ENCODE data around the gene LMTK3. TPM values are rescaled to one million over a fixed set of nuclear protein-coding genes. Genes with fewer than 3 reads are reported as not detected.

LMTK3 gene
- total RNA-seq (2016; rRNA removed; fragmentation: Illumina TruSeq; extraction: Trizol) (0.22 and 0.29 TPM in 2 replicates), polyA plus RNA-seq (2011; rRNA removed) (0.18 and 0.30 TPM in 2 replicates), polyA minus RNA-seq (2011; rRNA and poly(A)+ RNA removed; ENCODE audit: low replicate concordance) (0.16 and 0.23 TPM in 2 replicates), Bru-seq, nascent RNA (percentile 34 among the genes with signal in this experiment), BruChase-seq, experiment 1, labeled RNA remaining after a 6-hour chase (percentile 33 among the genes with signal in this experiment), BruChase-seq, experiment 2, labeled RNA remaining after a 2-hour chase (percentile 31 among the genes with signal in this experiment)
- 0.10 and 0.18 TPM in 2 replicates for total RNA-seq (2016; cell fraction: cytosol; rRNA removed; fragmentation: Illumina TruSeq; extraction: Trizol; ENCODE audit: low read depth)
- 0.27 and 0.45 TPM in 2 replicates for total RNA-seq (2016; cell fraction: insoluble cytoplasmic fraction; rRNA removed; fragmentation: Illumina TruSeq; extraction: Trizol)
- 0.09 and 0.21 TPM in 2 replicates for total RNA-seq (2016; cell fraction: membrane; rRNA removed; fragmentation: Illumina TruSeq; extraction: Trizol)
- 0.38 and 0.47 TPM in 2 replicates for total RNA-seq (2016; cell fraction: nucleus; rRNA removed; fragmentation: Illumina TruSeq; extraction: Trizol)
- polyA plus RNA-seq (2011; cell fraction: cytosol; rRNA removed) = 0.10 and 0.19 TPM in 2 replicates
- polyA plus RNA-seq (2011; cell fraction: nucleus; rRNA removed) = 1.7 and 2.2 TPM in 2 replicates
- polyA plus RNA-seq (2012) = 1.6 and 2.0 TPM in 2 replicates
- polyA plus RNA-seq (2016; cell fraction: cytosol; fragmentation: Illumina TruSeq; extraction: Trizol; ENCODE audit: low read depth) = 0.05 and 0.07 TPM in 2 replicates
- polyA plus RNA-seq (2016; cell fraction: insoluble cytoplasmic fraction; fragmentation: Illumina TruSeq; extraction: Trizol; ENCODE audit: low read depth) = 0.45 and 0.47 TPM in 2 replicates
- 0.09 and 0.14 TPM in 2 replicates for polyA plus RNA-seq (2016; cell fraction: membrane; fragmentation: Illumina TruSeq; extraction: Trizol; ENCODE audit: low read depth)
- polyA plus RNA-seq (2016; cell fraction: nucleus; fragmentation: Illumina TruSeq; extraction: Trizol; ENCODE audit: insufficient read depth, low read depth) = 1.5 and 1.6 TPM in 2 replicates
- polyA minus RNA-seq (2011; cell fraction: cytosol; rRNA and poly(A)+ RNA removed) = 0.18 and 0.69 TPM in 2 replicates
- 0.25 and 0.39 TPM in 2 replicates for polyA minus RNA-seq (2011; cell fraction: nucleus; rRNA and poly(A)+ RNA removed)
- long read RNA-seq, experiment 1 = 0 reads
- long read RNA-seq, experiment 2, partial matches to known transcripts = 2 of 4 reads
- long read RNA-seq, experiment 2, other reads (novel, unspliced or antisense) = 1 of 4 reads

- CTCF ChIA-PET (ENCODE audit: low intra/inter-chr PET ratio, low total read pairs) = no interaction called here
- POLR2A ChIA-PET = no interaction called here
- no peak for ATAC-seq
Measured at GRCh38 chr19:48511800-48512503, at the start of gene LMTK3. Gene LMTK3, minus strand, starts transcription at chr19:48511835. Its CDS starts 259 bp downstream, at chr19:48511576.

More at GRCh38 chr19:48511800-48512503, at the start of gene LMTK3:
- Histone ChIP-seq H3K9me3 (ENCODE audit: low read length) (no peaks in the 10 kb centered on the region), H3K4me1 (ENCODE audit: insufficient read depth, low read length) (peaks cover 27% of the 10 kb centered on the region), H3K4me3 (replicated peaks in 1 of 3; ENCODE audit: insufficient read depth in 1 of 3, low read depth in 2 of 3, low read length in 3 of 3) (no peak within 1 kb of the TSS), H3K4me2 (ENCODE audit: low read depth, low read length) (no peak within 1 kb of the TSS; the same call in 1 of the 2 replicates), H3K9ac (ENCODE audit: insufficient read depth, low read depth, low read length) (no peak within 1 kb of the TSS), H3K36me3 (replicated peaks in 1 of 2; ENCODE audit: control insufficient read depth in 1 of 2, insufficient read depth in 2 of 2, low read length in 2 of 2) (no peaks in the 10 kb centered on the region), H3K27ac (ENCODE audit: extremely low read length, insufficient read depth, low read length) (no peak within 1 kb of the TSS), H2AFZ (ENCODE audit: low read length) (no peak within 1 kb of the TSS), H3K27me3 (ENCODE audit: control insufficient read depth in 1 of 2, insufficient read depth in 2 of 2, low read length in 2 of 2) (peaks cover 7 to 39% of the 10 kb centered on the region in 2 experiments; a peak in 4 of 5 replicates), H4K20me1 (ENCODE audit: insufficient read depth, low read length) (no peaks in the 10 kb centered on the region), H3K79me2 (ENCODE audit: insufficient read depth, low read length) (no peaks in the 10 kb centered on the region)
- in situ Hi-C loops (cut with HindIII; ENCODE audit: extremely low pct_ligation_motif_present, low pct_unique_long_range_greater_than_20kb) (no loop called here), intact Hi-C loops (cut with micrococcal nuclease; ENCODE audit: unreplicated experiment) (no loop called here)
- FAIRE-seq = no peak
- TF ChIP-seq NFYC (CRISPR knock-in tag; IDR thresholded peaks at IDR 0.05) (no peak), CREB1 (IDR thresholded peaks at IDR 0.05) (0 out of 2 replicates have a peak, but pooled peaks have one; percentile 28), CREB1 (CRISPR knock-in tag; IDR thresholded peaks at IDR 0.05) (no peak), ISL2 (CRISPR knock-in tag; IDR thresholded peaks at IDR 0.05) (no peak), TIGD3 (CRISPR knock-in tag; IDR thresholded peaks at IDR 0.05; ENCODE audit: borderline replicate concordance) (no peak), ZBTB1 (CRISPR knock-in tag; IDR thresholded peaks at IDR 0.05; ENCODE audit: borderline replicate concordance) (no peak), ZNF251 (CRISPR knock-in tag; IDR thresholded peaks at IDR 0.05) (no peak), NRL (CRISPR knock-in tag; IDR thresholded peaks at IDR 0.05; ENCODE audit: borderline replicate concordance) (0 out of 2 replicates have a peak, but pooled peaks have one; percentile 25), ZNF121 (CRISPR knock-in tag; IDR thresholded peaks at IDR 0.05) (no peak), MED8 (CRISPR knock-in tag; IDR thresholded peaks at IDR 0.05; ENCODE audit: insufficient replicate concordance) (no peak), ZNF256 (CRISPR knock-in tag; conservative IDR thresholded peaks at IDR 0.05) (no peak)
- 10% methylated on average over 8 of the region's 32 CpGs for WGBS (ENCODE audit: low lambda C conversion rate)
- no peak for DNase-seq (ENCODE audit: low spot score)
- no TSS peak for BruUV-seq (replicated peaks)

Measured in HepG2 (cell line).